Right ventricle myocardium inferior (tissue), 1 donor: ENCODE results near the gene MUC5AC. TPM values are rescaled to one million over a fixed set of nuclear protein-coding genes. Genes with fewer than 3 reads are reported as not detected.
"Not testable (repeated sequence)": the region's sequence is repeated elsewhere in the genome, so short reads cannot be mapped to it uniquely, and the experiment has no call there.

Source experiments
- ATAC-seq: fragments of 200-7000 bp; cut with Tn5 transposase; one replicate; pipeline ENCODE4 v1.9.1; 2020; ENCODE audit warnings: mild to moderate bottlenecking, moderate library complexity
- DNase-seq: peaks from one replicate; pipeline ENCODE4 v3.0.0; 2021; ENCODE audit errors: missing footprints
- intact Hi-C: fragments of 100-400 bp; cut with DNase I; formaldehyde crosslinking; loops from one replicate; pipeline ENCODE4 v1.11.0; 2022
- long read RNA-seq: library from polyadenylated mRNA; unstranded; transcript quantifications from one replicate; pipeline ENCODE4 v2.0.0, GENCODE V29; 2021
- total RNA-seq: library from RNA; stranded (reverse); fragmentation: NEBNext Ultra II Directional; extraction: Animal tissue kit (Norgen Biotek cat#: 25700); gene quantifications from one replicate; pipeline ENCODE4 v1.2.1, GENCODE V29; 2021
- donor health status: DM: no; HTN: yes; CAD: no; lungs with severe emphysema.

MUC5AC gene
- total RNA-seq = not detected
- long read RNA-seq = 0 reads

- intact Hi-C loops = no loop called here
- DNase-seq (peak; percentile 63), ATAC-seq (no peak)
These were observed at the start of gene MUC5AC for GRCh38 chr11:1157645-1158591. MUC5AC (plus strand) TSS chr11:1157953; CDS start chr11:1158000, 47 bp downstream.

- ATAC-seq (no peak), DNase-seq (peak; percentile 59)
- intact Hi-C loops = no loop called here
These were observed 49.4 kb upstream of the MUC5AC start for GRCh38 chr11:1108246-1108900.

GRCh38 chr11:1109101-1109917 lies 48.4 kb upstream of the MUC5AC start:
- DNase-seq (peak; percentile 53), ATAC-seq (no peak)
- intact Hi-C loops = no loop called here

- ATAC-seq (no peak), DNase-seq (peak; percentile 53)
- intact Hi-C loops = no loop called here
These were observed 47.6 kb upstream of the MUC5AC start for GRCh38 chr11:1109918-1110705.

- ATAC-seq = no peak
- peak; percentile 13 for DNase-seq
- intact Hi-C loops = no loop called here
These were observed 46.1 kb upstream of the MUC5AC start for GRCh38 chr11:1111545-1112212.

- ATAC-seq (no peak), DNase-seq (peak; percentile 20)
- intact Hi-C loops = no loop called here
These were observed 45.2 kb upstream of the MUC5AC start for GRCh38 chr11:1112351-1113191.

GRCh38 chr11:1113405-1114201 lies 44.1 kb upstream of the MUC5AC start:
- intact Hi-C loops = no loop called here
- peak; percentile 68 for DNase-seq
- ATAC-seq = no peak

GRCh38 chr11:1115292-1115691 lies 42.5 kb upstream of the MUC5AC start:
- ATAC-seq, intact Hi-C loops, DNase-seq: not testable (repeated sequence)

GRCh38 chr11:1116104-1116503 lies 41.6 kb upstream of the MUC5AC start:
- intact Hi-C loops = no loop called here
- ATAC-seq = no peak
- peak; percentile 30 for DNase-seq

- ATAC-seq = no peak
- intact Hi-C loops = no loop called here
- peak; percentile 66 for DNase-seq
These were observed 40.9 kb upstream of the MUC5AC start for GRCh38 chr11:1116666-1117390.

GRCh38 chr11:1117992-1118391 lies 39.8 kb upstream of the MUC5AC start:
- ATAC-seq (no peak), DNase-seq (no peak)
- intact Hi-C loops = no loop called here

GRCh38 chr11:1118755-1119603 lies 38.8 kb upstream of the MUC5AC start:
- ATAC-seq (no peak), DNase-seq (no peak)
- intact Hi-C loops = no loop called here

- ATAC-seq (no peak), DNase-seq (peak; percentile 55)
- intact Hi-C loops = no loop called here
These were observed 38.1 kb upstream of the MUC5AC start for GRCh38 chr11:1119604-1120146.

- no peak for ATAC-seq
- intact Hi-C loops = no loop called here
These were observed 37.0 kb upstream of the MUC5AC start for GRCh38 chr11:1120532-1121330.

More at GRCh38 chr11:1120532-1121330, 37.0 kb upstream of the MUC5AC start:
- no peak for DNase-seq
